ENCODE measurements around the gene IDS. TPM values are rescaled to one million over a fixed set of nuclear protein-coding genes. Genes with fewer than 3 reads are reported as not detected.

The IDS gene
- total RNA-seq, 1 experiment from 2014 or later: 13.3 TPM

DNA sequence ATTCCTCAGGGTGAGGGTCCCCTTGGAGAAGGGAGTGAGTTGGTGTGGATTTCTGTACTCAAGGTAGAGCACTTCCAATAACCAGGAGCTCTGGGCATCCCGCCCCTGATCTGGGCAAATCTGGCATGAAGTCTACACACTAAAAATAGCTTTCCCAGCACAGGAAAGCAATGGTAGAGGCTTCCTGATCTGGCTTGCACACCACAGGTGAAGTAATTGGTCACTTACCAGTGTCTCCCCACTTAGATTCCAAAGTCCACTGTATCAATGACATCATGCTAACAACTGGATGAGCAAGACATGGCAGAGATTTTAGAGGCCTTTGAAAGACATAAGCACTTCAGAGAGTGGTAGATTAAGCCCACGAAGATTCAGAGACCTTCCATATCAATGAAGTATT, 17.8 kb upstream of the IDS start:
- CTCF ChIA-PET: interaction anchor here (1.8 kb wide), 1 partner anchor 11 kb away, joined by 7 read pairs; no protein-coding TSS in a partner anchor

More for the DNA sequence above, 17.8 kb upstream of the IDS start:
- no peak for TF ChIP-seq ATF1 (CRISPR knock-in tag; IDR thresholded peaks at IDR 0.05)
- TF ChIP-seq ZNF396 (CRISPR knock-in tag; IDR thresholded peaks at IDR 0.05; ENCODE audit: borderline replicate concordance): no peak
- TF ChIP-seq, protein P1, sequence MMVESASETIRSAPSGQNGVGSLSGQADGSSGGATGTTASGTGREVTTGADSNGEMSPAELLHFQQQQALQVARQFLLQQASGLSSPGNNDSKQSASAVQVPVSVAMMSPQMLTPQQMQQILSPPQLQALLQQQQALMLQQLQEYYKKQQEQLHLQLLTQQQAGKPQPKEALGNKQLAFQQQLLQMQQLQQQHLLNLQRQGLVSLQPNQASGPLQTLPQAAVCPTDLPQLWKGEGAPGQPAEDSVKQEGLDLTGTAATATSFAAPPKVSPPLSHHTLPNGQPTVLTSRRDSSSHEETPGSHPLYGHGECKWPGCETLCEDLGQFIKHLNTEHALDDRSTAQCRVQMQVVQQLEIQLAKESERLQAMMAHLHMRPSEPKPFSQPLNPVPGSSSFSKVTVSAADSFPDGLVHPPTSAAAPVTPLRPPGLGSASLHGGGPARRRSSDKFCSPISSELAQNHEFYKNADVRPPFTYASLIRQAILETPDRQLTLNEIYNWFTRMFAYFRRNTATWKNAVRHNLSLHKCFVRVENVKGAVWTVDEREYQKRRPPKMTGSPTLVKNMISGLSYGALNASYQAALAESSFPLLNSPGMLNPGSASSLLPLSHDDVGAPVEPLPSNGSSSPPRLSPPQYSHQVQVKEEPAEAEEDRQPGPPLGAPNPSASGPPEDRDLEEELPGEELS (CRISPR knock-in tag; IDR thresholded peaks at IDR 0.05): no peak
- TF ChIP-seq, protein P2, sequence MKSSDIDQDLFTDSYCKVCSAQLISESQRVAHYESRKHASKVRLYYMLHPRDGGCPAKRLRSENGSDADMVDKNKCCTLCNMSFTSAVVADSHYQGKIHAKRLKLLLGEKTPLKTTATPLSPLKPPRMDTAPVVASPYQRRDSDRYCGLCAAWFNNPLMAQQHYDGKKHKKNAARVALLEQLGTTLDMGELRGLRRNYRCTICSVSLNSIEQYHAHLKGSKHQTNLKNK (CRISPR knock-in tag; IDR thresholded peaks at IDR 0.05): no peak
- TF ChIP-seq, protein P3, sequence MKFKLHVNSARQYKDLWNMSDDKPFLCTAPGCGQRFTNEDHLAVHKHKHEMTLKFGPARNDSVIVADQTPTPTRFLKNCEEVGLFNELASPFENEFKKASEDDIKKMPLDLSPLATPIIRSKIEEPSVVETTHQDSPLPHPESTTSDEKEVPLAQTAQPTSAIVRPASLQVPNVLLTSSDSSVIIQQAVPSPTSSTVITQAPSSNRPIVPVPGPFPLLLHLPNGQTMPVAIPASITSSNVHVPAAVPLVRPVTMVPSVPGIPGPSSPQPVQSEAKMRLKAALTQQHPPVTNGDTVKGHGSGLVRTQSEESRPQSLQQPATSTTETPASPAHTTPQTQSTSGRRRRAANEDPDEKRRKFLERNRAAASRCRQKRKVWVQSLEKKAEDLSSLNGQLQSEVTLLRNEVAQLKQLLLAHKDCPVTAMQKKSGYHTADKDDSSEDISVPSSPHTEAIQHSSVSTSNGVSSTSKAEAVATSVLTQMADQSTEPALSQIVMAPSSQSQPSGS (CRISPR knock-in tag; IDR thresholded peaks at IDR 0.05; ENCODE audit: borderline replicate concordance, low read depth): no peak
- TF ChIP-seq, protein P4, sequence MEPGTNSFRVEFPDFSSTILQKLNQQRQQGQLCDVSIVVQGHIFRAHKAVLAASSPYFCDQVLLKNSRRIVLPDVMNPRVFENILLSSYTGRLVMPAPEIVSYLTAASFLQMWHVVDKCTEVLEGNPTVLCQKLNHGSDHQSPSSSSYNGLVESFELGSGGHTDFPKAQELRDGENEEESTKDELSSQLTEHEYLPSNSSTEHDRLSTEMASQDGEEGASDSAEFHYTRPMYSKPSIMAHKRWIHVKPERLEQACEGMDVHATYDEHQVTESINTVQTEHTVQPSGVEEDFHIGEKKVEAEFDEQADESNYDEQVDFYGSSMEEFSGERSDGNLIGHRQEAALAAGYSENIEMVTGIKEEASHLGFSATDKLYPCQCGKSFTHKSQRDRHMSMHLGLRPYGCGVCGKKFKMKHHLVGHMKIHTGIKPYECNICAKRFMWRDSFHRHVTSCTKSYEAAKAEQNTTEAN (CRISPR knock-in tag; IDR thresholded peaks at IDR 0.05): no peak
- no peak for TF ChIP-seq GABPB1 (CRISPR knock-in tag; IDR thresholded peaks at IDR 0.05)
- TF ChIP-seq SMAD4 (CRISPR knock-in tag; IDR thresholded peaks at IDR 0.05): no peak
- TF ChIP-seq NFATC4 (CRISPR knock-in tag; IDR thresholded peaks at IDR 0.05): no peak
- no peak for TF ChIP-seq OVOL2 (CRISPR knock-in tag; IDR thresholded peaks at IDR 0.05; ENCODE audit: borderline replicate concordance)
- TF ChIP-seq, protein P5, sequence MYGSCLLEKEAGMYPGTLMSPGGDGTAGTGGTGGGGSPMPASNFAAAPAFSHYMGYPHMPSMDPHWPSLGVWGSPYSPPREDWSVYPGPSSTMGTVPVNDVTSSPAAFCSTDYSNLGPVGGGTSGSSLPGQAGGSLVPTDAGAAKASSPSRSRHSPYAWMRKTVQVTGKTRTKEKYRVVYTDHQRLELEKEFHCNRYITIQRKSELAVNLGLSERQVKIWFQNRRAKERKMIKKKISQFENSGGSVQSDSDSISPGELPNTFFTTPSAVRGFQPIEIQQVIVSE (CRISPR knock-in tag; IDR thresholded peaks at IDR 0.05; ENCODE audit: borderline replicate concordance): no peak
- TF ChIP-seq JUN (CRISPR knock-in tag; IDR thresholded peaks at IDR 0.05): no peak
- TF ChIP-seq ZNF416 (CRISPR knock-in tag; IDR thresholded peaks at IDR 0.05): no peak
- TF ChIP-seq, protein P6, sequence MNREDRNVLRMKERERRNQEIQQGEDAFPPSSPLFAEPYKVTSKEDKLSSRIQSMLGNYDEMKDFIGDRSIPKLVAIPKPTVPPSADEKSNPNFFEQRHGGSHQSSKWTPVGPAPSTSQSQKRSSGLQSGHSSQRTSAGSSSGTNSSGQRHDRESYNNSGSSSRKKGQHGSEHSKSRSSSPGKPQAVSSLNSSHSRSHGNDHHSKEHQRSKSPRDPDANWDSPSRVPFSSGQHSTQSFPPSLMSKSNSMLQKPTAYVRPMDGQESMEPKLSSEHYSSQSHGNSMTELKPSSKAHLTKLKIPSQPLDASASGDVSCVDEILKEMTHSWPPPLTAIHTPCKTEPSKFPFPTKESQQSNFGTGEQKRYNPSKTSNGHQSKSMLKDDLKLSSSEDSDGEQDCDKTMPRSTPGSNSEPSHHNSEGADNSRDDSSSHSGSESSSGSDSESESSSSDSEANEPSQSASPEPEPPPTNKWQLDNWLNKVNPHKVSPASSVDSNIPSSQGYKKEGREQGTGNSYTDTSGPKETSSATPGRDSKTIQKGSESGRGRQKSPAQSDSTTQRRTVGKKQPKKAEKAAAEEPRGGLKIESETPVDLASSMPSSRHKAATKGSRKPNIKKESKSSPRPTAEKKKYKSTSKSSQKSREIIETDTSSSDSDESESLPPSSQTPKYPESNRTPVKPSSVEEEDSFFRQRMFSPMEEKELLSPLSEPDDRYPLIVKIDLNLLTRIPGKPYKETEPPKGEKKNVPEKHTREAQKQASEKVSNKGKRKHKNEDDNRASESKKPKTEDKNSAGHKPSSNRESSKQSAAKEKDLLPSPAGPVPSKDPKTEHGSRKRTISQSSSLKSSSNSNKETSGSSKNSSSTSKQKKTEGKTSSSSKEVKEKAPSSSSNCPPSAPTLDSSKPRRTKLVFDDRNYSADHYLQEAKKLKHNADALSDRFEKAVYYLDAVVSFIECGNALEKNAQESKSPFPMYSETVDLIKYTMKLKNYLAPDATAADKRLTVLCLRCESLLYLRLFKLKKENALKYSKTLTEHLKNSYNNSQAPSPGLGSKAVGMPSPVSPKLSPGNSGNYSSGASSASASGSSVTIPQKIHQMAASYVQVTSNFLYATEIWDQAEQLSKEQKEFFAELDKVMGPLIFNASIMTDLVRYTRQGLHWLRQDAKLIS (CRISPR knock-in tag; IDR thresholded peaks at IDR 0.05; ENCODE audit: borderline replicate concordance): no peak
- TF ChIP-seq NR3C1 (CRISPR knock-in tag; conservative IDR thresholded peaks at IDR 0.05; ENCODE audit: low read depth): no peak
- no peak for TF ChIP-seq SOX15 (CRISPR knock-in tag; IDR thresholded peaks at IDR 0.05)
- TF ChIP-seq, protein P7, sequence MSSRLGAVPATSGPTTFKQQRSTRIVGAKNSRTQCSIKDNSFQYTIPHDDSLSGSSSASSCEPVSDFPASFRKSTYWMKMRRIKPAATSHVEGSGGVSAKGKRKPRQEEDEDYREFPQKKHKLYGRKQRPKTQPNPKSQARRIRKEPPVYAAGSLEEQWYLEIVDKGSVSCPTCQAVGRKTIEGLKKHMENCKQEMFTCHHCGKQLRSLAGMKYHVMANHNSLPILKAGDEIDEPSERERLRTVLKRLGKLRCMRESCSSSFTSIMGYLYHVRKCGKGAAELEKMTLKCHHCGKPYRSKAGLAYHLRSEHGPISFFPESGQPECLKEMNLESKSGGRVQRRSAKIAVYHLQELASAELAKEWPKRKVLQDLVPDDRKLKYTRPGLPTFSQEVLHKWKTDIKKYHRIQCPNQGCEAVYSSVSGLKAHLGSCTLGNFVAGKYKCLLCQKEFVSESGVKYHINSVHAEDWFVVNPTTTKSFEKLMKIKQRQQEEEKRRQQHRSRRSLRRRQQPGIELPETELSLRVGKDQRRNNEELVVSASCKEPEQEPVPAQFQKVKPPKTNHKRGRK (CRISPR knock-in tag; IDR thresholded peaks at IDR 0.05; ENCODE audit: borderline replicate concordance): no peak
- TF ChIP-seq GTF2I (CRISPR knock-in tag; conservative IDR thresholded peaks at IDR 0.05): no peak
- no peak for TF ChIP-seq ZNF219 (CRISPR knock-in tag; IDR thresholded peaks at IDR 0.05; ENCODE audit: borderline replicate concordance)
- POLR2A ChIA-PET: interaction anchor here (0.9 kb wide), 1 partner anchor 17 kb away, joined by 4 read pairs; no protein-coding TSS in a partner anchor
- no peaks in the 10 kb centered on the region for H3K9me3 Mint-ChIP-seq
- H3K27ac Mint-ChIP-seq: no peak overlapping the region
- peaks cover 6% of the 10 kb centered on the region; the same call in 1 of the 2 replicates for H3K4me1 Mint-ChIP-seq
- H3K36me3 Mint-ChIP-seq: no peaks in the 10 kb centered on the region
- DNase-seq (ENCODE audit: low spot score): no peak
- H3K27me3 Mint-ChIP-seq (ENCODE audit: low read depth): peaks cover 3% of the 10 kb centered on the region; the same call in 1 of the 2 replicates
- H3K4me3 Mint-ChIP-seq: no peak overlapping the region
- no peak for ATAC-seq
